ENCODE results near the gene NEUROD1. TPM values are rescaled to one million over a fixed set of nuclear protein-coding genes. Genes with fewer than 3 reads are reported as not detected.
A peak's percentile ranks its signal among the peaks of the same experiment; 100 is the strongest.

The NEUROD1 gene
- total RNA-seq, 1 experiment from 2014 or later = not detected

DNA sequence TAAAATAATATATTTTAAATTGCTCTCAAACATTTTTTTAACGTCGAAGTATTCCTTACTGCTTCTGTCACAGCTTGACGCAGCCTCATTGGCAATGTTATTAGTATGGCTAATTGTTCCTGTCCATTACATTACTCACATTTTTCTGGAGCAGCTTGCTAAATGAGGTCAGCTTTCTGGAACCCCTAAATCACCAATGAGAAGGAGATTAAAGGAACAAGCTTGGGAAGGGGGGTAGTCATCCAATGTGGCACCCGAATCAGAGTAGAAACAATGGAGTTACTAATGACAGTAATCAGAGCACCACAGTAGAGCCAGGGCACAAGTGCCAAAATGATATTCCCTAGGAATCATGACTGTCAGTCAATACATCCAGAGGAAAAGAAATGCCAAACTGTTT, 5.1 kb downstream of the NEUROD1 start:
- POLR2A ChIA-PET (ENCODE audit: unreplicated experiment) = interaction anchor here (0.7 kb wide), 1 partner anchor 1314 kb away, joined by 7 read pairs; no protein-coding TSS in a partner anchor
- no TSS peak for BruUV-seq (replicated peaks)
- CTCF ChIA-PET = no interaction called here

DNA sequence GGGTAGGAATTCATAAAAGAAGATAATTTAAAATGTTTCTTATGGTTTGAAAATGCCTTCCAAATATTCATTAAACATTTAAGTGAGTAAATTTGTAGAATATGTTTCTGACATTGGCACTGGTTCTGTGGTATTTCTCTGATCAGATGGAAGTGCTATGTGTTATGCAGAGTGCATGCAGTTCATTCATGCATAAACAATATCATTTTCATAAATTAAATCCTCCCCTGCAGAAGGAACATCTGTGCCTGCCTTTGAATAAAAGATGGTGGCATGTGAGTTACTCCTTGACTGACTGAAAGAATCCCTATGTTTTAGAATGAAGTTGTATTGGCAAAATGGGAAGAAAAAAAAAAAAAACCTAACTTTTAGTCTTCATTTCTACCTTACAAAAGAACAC, 5.9 kb downstream of the NEUROD1 start:
- H2AFZ ChIP-seq = no peak overlapping the region
- no TSS peak for BruUV-seq (replicated peaks)
- CTCF ChIA-PET = no interaction called here

More for the DNA sequence above, 5.1 kb downstream of the NEUROD1 start:
- Histone ChIP-seq H3K36me3 (ENCODE audit: low read depth) (no peaks in the 10 kb centered on the region), H3K4me2 (no peak overlapping the region), H3K27me3 (ENCODE audit: insufficient read depth, low read depth) (no peaks in the 10 kb centered on the region), H3K9me3 (ENCODE audit: insufficient read depth, low read depth) (no peaks in the 10 kb centered on the region; the same call in 1 of the 2 replicates), H3K4me1 (replicated peaks; ENCODE audit: insufficient read depth) (no peaks in the 10 kb centered on the region), H3K79me2 (ENCODE audit: low read depth) (no peaks in the 10 kb centered on the region), H3F3A (ENCODE audit: insufficient read depth, low read depth) (no peaks in the 10 kb centered on the region), H4K20me1 (ENCODE audit: insufficient read depth) (no peaks in the 10 kb centered on the region), H3K27ac (no peak overlapping the region), H2AFZ (no peak overlapping the region), H3K9me2 (ENCODE audit: insufficient read depth) (no peaks in the 10 kb centered on the region), H3K4me3 (no peak overlapping the region)
- intact Hi-C loops (cut with micrococcal nuclease; ENCODE audit: unreplicated experiment) = no loop called here
- DNase-seq = no peak
- TF ChIP-seq EZH2 (IDR thresholded peaks at IDR 0.05; ENCODE audit: low read depth) = no peak
- TF ChIP-seq, protein P1, sequence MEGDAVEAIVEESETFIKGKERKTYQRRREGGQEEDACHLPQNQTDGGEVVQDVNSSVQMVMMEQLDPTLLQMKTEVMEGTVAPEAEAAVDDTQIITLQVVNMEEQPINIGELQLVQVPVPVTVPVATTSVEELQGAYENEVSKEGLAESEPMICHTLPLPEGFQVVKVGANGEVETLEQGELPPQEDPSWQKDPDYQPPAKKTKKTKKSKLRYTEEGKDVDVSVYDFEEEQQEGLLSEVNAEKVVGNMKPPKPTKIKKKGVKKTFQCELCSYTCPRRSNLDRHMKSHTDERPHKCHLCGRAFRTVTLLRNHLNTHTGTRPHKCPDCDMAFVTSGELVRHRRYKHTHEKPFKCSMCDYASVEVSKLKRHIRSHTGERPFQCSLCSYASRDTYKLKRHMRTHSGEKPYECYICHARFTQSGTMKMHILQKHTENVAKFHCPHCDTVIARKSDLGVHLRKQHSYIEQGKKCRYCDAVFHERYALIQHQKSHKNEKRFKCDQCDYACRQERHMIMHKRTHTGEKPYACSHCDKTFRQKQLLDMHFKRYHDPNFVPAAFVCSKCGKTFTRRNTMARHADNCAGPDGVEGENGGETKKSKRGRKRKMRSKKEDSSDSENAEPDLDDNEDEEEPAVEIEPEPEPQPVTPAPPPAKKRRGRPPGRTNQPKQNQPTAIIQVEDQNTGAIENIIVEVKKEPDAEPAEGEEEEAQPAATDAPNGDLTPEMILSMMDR (conservative IDR thresholded peaks at IDR 0.05) = no peak

DNA sequence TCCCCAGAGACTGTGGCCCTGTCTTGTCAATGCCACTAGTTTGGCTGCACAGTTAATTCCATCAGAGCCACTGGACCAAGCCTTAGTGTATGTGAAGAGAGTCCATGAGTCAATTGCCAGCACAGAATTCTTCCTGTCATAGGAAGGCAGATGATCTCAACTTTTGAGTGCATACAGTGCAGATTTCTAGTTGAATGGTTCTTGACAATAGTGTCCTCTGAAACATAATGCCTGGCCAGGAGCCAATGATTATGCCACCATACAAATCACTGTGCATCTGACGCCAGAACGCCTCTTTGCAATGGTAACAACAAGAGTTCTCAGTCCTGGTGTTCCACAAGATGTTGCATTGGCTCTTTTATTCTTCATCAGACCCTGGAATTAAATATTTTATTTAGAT, 7.1 kb downstream of the NEUROD1 start:
- Histone ChIP-seq H3K27me3 (ENCODE audit: insufficient read depth, low read depth) (no peaks in the 10 kb centered on the region), H3K9me2 (ENCODE audit: insufficient read depth) (no peaks in the 10 kb centered on the region), H4K20me1 (ENCODE audit: insufficient read depth) (no peaks in the 10 kb centered on the region), H3K4me2 (no peak overlapping the region), H3K79me2 (ENCODE audit: low read depth) (no peaks in the 10 kb centered on the region), H3F3A (ENCODE audit: insufficient read depth, low read depth) (no peaks in the 10 kb centered on the region), H3K4me3 (no peak overlapping the region), H2AFZ (no peak overlapping the region), H3K9me3 (ENCODE audit: insufficient read depth, low read depth) (no peaks in the 10 kb centered on the region), H3K27ac (no peak overlapping the region), H3K36me3 (ENCODE audit: low read depth) (no peaks in the 10 kb centered on the region), H3K4me1 (replicated peaks; ENCODE audit: insufficient read depth) (no peaks in the 10 kb centered on the region)
- intact Hi-C loops (cut with micrococcal nuclease; ENCODE audit: unreplicated experiment) = no loop called here
- ChIA-PET CTCF (no interaction called here), POLR2A (ENCODE audit: unreplicated experiment) (no interaction called here)
- no TSS peak for BruUV-seq (replicated peaks)
- DNase-seq = peak in 1 of 2 experiments; percentile 41
- TF ChIP-seq, protein P1 (conservative IDR thresholded peaks at IDR 0.05) = no peak
- no peak for TF ChIP-seq EZH2 (IDR thresholded peaks at IDR 0.05; ENCODE audit: low read depth)

More for the DNA sequence above, 5.9 kb downstream of the NEUROD1 start:
- intact Hi-C loops (cut with micrococcal nuclease; ENCODE audit: unreplicated experiment) = no loop called here
- H3F3A ChIP-seq (ENCODE audit: insufficient read depth, low read depth) = no peaks in the 10 kb centered on the region
- no peaks in the 10 kb centered on the region for H3K79me2 ChIP-seq (ENCODE audit: low read depth)
- H3K27ac ChIP-seq = no peak overlapping the region
- H3K4me1 ChIP-seq (replicated peaks; ENCODE audit: insufficient read depth) = no peaks in the 10 kb centered on the region
- H3K27me3 ChIP-seq (ENCODE audit: insufficient read depth, low read depth) = no peaks in the 10 kb centered on the region
- no peak overlapping the region for H3K4me2 ChIP-seq
- no peak overlapping the region for H3K4me3 ChIP-seq
- no peak for DNase-seq
- no peaks in the 10 kb centered on the region for H3K36me3 ChIP-seq (ENCODE audit: low read depth)
- TF ChIP-seq, protein P1 (conservative IDR thresholded peaks at IDR 0.05) = no peak
- no peak for TF ChIP-seq EZH2 (IDR thresholded peaks at IDR 0.05; ENCODE audit: low read depth)
- no peaks in the 10 kb centered on the region for H3K9me2 ChIP-seq (ENCODE audit: insufficient read depth)
- H3K9me3 ChIP-seq (ENCODE audit: insufficient read depth, low read depth) = no peaks in the 10 kb centered on the region
- no peaks in the 10 kb centered on the region for H4K20me1 ChIP-seq (ENCODE audit: insufficient read depth)
- POLR2A ChIA-PET (ENCODE audit: unreplicated experiment) = interaction anchor here (0.6 to 0.7 kb wide), 2 partner anchors 32 to 1313 kb away, joined by 6 to 7 read pairs; no protein-coding TSS in a partner anchor
